HG03064 (cell line): ENCODE measurements around the gene TCOF1.
"Not testable (repeated sequence)": the region's sequence is repeated elsewhere in the genome, so short reads cannot be mapped to it uniquely, and the experiment has no call there.

ENCODE experiments used
- ATAC-seq: cut with Tn5 transposase; IDR thresholded peaks from one replicate; pipeline ENCODE4 v1.9.1; 2021; ENCODE audit warnings: low read depth; ENCODE audit not compliant: unreplicated experiment

Gene TCOF1

DNA sequence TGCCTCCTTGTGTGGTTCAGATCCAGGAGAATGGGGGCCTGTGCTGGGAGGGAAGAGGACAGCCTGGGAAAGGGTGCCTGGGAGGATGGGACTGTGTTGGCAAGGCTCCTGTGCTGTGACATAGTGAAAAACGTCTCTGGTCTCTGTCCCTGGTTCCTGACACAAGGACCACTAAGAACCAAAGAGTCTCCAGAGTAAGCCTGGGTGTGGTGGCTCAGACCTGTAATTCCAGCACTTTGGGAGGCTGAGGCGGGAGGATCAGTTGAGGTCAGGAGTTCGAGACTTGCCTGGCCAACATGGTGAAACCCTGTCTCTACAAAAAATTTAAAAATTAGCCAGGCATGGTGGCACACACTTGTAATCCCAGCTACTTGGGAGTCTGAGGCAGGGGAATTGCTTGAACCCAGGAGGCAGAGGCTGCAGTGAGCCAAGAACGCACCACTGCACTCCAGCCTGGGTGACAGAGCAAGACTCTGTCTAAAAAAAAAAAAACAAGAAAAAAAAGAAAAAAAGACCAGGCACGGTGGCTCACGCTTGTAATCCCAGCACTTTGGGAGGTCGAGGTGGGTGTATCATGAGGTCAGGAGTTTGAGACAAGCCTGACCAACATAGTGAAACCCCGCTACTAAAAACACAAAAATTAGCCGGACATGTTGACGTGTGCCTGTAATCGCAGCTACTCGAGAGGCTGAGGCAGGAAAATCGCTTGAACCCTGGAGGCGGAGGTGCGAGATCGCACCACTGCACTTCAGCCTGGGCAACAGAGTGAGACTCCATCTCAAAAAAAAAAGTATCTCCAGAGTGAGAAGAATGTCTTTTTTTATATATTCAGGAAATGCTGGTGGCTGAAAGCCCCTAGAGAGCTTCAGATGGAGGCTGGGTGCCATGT, 56.6 kb downstream of the TCOF1 start:
- ATAC-seq: not testable (repeated sequence)

- ATAC-seq: no peak
Observed at GRCh38 chr5:150419630-150420270, 62.3 kb downstream of the TCOF1 start.

DNA sequence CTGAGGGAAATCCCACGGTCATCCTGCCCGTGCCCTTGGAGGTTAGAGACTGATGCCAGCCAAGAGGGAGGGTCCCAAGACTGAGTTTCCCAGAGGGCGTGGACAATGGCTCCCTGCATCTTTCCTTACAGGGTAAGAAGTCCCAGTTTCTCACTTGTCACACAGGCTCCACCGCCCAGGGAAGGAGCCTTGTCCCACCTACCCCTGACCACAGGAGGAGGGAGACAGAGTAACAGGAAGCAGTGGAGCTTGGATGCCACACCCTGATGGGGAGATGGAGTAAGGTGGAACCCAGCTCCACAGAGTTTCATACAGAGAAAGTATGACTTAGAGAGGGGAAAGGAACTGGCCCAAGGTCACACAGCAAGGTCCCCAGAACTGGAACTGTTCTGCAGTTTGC, 64.6 kb downstream of the TCOF1 start:
- ATAC-seq: no peak

DNA sequence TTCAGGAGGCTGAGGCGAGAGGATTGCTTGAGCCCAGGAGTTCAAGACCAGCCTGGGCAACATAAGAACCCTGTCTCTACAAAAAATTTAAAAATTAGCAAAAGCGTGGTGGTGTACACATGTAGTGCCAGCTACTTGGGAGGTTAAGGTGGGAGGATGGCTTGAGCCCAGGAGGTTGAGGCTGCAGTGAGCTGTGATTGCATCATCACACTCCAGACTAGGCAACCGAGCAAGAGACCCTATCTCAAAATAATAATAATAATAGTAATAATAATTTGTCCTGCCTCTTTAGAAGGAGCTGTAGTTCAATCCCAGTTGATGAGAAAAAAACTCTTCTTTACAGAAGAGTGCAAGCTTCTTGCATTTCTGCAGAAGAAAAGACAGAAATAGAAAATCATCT, 65.3 kb downstream of the TCOF1 start:
- ATAC-seq: no peak

DNA sequence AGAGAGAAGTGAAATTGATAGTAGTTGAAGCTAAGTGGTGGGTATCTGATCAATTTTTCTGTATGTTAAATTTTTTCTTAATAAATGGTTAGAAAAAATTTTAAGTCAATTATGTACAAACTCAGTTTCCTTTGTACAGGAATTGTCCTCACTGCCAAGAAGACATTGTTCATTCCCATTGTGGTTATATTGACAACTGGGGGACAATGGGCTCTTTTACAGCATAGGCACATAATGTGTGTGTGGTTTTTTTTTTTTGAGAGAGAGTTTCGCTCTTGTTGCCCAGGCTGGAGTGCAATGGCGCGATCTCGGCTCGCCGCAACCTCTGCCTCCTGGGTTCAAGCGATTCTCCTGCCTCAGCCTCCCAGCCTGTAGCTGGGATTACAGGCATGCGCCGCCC, 68.7 kb downstream of the TCOF1 start:
- ATAC-seq: not testable (repeated sequence)

- no peak for ATAC-seq
Observed at GRCh38 chr5:150428106-150428876, 70.8 kb downstream of the TCOF1 start.

DNA sequence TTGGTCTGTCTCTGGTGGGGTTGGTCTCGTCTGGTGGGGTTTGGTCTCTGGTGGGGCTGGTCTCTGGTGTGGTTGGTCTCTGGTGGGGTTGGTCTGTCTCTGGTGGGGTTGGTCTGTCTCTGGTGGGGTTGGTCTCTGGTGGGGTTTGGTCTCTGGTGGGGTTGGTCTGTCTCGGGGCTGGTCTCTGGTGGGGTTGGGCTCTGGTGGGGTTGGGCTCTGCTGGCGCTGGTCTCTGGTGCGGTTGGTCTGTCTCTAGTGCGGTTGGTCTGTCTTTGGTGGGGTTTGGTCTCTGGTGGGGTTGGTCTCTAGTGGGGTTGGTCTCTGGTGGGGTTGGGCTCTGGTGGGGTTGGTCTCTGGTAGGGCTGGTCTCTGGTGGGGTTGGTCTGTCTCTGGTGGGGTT, 71.5 kb downstream of the TCOF1 start:
- ATAC-seq: no peak

DNA sequence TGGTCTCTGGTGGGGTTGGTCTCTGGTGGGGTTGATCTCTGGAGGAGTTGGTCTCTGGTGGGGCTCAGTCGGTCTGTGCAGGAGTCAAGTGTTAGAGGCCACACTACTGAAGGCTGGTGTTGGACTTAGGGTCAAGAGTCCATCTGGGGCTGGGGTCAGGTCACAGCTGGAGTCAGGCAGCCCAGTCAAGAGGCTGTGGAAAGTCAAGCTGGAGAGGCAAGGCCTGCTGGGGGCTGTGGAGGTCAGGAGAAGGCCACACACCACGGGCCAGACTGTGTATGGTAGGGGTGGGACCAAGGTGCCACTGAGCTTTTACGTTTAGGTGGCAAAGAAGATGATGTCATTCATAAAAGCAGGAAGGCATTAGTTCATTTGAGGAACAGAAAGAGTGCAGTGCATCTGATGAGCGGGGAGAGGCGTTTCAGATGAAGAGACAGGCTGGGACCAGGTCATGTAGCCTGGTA, 71.9 kb downstream of the TCOF1 start:
- ATAC-seq: no peak

- ATAC-seq: no peak
Observed at GRCh38 chr5:150431048-150431447, 73.6 kb downstream of the TCOF1 start.

GRCh38 chr5:150431574-150431973, 74.1 kb downstream of the TCOF1 start:
- ATAC-seq: no peak

GRCh38 chr5:150434464-150434863, 77.0 kb downstream of the TCOF1 start:
- ATAC-seq: no peak

GRCh38 chr5:150436141-150436680, 78.7 kb downstream of the TCOF1 start:
- ATAC-seq: peak; percentile 92

GRCh38 chr5:150438873-150439546, 81.5 kb downstream of the TCOF1 start:
- no peak for ATAC-seq

DNA sequence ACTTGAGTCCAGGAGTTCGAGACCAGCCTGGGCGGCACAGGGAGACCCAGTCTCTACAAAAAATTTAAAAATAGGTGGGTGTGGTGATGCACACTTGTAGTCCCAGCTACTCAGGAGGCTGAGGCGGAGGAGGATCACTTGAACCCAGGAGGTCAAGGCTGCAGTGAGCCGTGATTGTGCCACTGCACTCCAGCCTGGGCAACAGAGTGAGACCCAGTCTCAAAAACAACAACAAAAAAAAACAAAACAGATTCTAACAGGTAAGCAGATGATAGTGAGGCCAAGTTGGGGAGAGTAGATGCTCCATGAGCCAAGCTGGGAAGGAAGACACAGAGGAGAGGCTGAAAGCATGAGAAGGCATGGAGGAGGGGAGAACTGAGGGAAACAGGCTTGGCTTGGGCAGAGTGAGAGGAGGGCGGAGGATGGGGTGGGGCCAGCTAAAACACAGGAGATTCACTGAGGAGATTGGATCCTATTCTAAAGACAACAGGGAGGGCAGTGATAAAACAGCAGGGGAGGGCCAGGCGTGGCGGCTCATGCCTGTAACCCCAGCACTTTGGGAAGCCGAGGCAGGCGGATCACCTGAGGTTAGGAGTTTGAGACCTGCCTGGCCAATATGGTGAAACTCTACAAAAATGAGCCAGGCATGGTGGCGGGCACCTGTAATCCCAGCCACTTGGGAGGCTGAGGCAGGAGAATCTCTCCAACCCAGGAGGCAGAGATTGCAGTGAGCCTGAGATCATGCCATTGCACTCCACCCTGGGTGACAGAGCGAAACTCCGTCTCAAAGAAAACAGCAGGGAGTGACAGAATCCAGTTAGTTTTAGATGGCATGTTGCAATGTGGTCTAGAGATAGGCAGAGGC, 83.7 kb downstream of the TCOF1 start:
- ATAC-seq: no peak

DNA sequence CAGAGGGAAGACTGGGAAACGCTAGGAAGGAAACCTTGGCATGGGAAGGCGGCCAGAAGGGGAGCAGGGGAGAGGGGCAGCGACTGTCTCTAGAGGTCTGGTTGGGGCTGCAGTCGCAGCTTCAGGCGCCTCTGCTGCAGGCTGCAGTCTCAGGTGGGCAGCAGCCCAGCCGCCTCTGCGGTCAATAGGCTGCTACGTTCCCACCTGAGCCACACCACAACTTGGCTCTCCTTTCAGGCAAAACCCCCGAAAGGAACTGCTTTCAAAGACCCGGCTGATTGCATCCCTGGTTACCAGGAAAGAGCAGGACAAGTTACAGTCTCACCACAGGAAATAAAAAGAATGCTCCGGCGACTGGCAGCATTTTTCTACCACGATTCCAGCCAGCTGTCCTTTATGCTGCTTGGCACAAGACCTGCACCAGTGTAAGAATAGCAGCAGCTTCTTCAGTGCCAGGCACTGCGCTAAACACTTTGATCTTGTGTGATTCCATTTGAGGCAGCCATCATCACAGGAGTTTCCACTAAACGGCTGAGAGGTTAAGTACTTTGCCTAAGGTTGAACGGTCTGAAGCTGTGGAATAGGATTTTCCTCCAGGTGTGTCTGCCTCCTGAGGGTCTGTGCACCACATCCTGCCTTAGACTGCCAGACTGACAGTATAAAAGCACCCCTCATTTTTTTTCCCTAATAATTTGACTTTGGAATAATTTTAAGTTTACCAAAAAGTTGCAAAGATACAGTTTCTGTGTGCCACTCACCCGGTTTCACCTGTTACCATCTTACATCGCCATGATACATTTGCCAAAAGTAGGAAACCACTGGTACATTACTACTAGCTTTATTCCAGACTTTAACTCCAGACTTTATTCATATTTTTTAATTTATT, 84.6 kb downstream of the TCOF1 start:
- no peak for ATAC-seq

DNA sequence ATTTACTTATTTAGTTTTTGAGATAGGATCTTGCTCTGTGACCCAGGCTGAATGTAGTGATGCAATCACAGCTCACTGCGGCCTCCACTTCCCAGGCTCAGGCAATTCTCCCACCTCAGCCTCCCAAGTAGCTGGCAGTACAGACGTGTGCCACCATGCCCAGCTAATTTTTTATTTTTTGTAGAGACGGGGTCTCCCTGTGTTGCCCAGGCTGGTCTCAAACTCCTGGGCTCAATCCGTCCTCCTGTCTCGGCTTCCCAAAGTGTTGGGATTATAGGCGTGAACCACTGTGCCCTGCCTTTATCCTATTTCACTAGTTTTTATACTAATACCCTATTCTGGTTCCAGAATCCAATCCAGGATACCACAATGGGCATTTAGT, 85.2 kb downstream of the TCOF1 start:
- ATAC-seq: no peak

DNA sequence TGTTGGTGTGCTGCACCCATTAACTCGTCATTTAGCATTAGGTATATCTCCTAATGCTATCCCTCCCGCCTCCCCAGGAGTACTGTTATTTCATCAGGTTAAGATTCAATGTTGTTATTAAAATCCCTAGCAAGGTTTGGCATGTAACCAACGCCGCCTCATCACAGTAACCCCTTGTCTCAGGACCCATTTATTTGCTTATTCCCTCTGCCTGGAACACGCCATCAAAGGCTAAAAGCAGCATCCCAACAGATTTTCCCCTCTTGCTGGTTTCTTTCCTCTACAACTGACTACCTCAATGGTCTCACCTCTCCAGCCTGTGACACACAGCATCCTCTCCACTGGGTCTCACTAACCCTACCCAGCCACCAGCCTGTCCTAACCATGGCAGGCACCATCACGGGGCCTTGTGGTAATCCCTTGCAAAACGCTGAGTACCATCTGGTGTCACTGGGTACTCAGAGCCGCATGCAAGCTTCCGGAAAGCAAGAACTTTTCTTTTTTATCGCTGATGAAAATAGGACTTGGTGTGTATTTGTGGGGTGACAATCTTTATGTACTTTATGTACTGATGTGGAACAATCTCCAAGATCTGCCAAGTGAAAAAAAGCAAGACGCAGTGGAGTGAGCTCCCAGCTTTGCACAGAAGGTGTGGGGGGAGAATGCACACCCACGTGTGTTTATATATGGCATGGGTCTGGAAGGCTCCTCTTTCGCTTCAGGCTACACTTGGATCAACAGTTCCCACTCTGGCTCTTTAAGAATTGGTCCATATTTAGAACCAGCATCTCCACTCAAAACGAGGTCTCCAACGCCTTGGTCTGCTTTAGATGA, 86.0 kb downstream of the TCOF1 start:
- no peak for ATAC-seq

GRCh38 chr5:150444770-150445169, 87.3 kb downstream of the TCOF1 start:
- no peak for ATAC-seq
